KMS-11 (cell line): ENCODE data around the gene TMA7.
A peak's percentile ranks its signal among the peaks of the same experiment; 100 is the strongest.

ENCODE experiments used
- H2AFZ ChIP-seq: fragments of 200-600 bp; sonication (generic); 2 replicates; pipeline ENCODE4 v1.6.1; 2016; ENCODE audit warnings: antibody characterized with exemption, mixed run types, low read depth
- H3K27ac ChIP-seq: fragments of 200-600 bp; sonication (generic); 2 replicates; pipeline ENCODE4 v1.6.1; 2016; ENCODE audit warnings: mild to moderate bottlenecking, mixed run types
- H3K27me3 ChIP-seq: fragments of 200-600 bp; sonication (generic); 2 replicates; pipeline ENCODE4 v1.6.1; 2017; ENCODE audit warnings: mild to moderate bottlenecking, low read depth, mixed run types, moderate library complexity; ENCODE audit not compliant: insufficient read depth
- H3K36me3 ChIP-seq: fragments of 200-600 bp; sonication (generic); 2 replicates; pipeline ENCODE4 v1.6.1; 2017; ENCODE audit warnings: mild to moderate bottlenecking, mixed run types; ENCODE audit not compliant: insufficient read depth
- H3K4me1 ChIP-seq: fragments of 200-600 bp; sonication (generic); 2 replicates; pipeline ENCODE4 v1.6.1; 2016; ENCODE audit warnings: mild to moderate bottlenecking, low read depth, mixed run types; ENCODE audit not compliant: poor library complexity, severe bottlenecking
- H3K4me2 ChIP-seq: fragments of 200-600 bp; sonication (generic); 2 replicates; pipeline ENCODE4 v1.7.0; 2016; ENCODE audit warnings: mild to moderate bottlenecking, mixed run types
- H3K4me3 ChIP-seq: fragments of 200-600 bp; sonication (generic); IDR thresholded peaks from 2 replicates; pipeline ENCODE4 v1.6.1; 2017; ENCODE audit warnings: low read depth, low read length, mixed read lengths; ENCODE audit not compliant: insufficient read depth
- H3K79me2 ChIP-seq: fragments of 200-600 bp; sonication (generic); 2 replicates; pipeline ENCODE4 v1.6.1; 2016; ENCODE audit warnings: low read depth, mixed run types; ENCODE audit not compliant: insufficient read depth
- H3K9ac ChIP-seq: fragments of 200-600 bp; sonication (generic); 2 replicates; pipeline ENCODE4 v1.6.1; 2016; ENCODE audit warnings: mild to moderate bottlenecking, mixed run types
- H4K20me1 ChIP-seq: fragments of 200-600 bp; sonication (generic); 2 replicates; pipeline ENCODE4 v1.6.1; 2016; ENCODE audit warnings: mild to moderate bottlenecking, mixed run types; ENCODE audit not compliant: insufficient read depth
- CTCF ChIP-seq: fragments of 200-600 bp; sonication (generic); conservative IDR thresholded peaks from 2 replicates; pipeline ENCODE4 v1.6.1; 2017; ENCODE audit warnings: low read depth, mild to moderate bottlenecking, antibody characterized with exemption, low read length, moderate library complexity, mixed read lengths

Gene TMA7

GRCh38 chr3:48435774-48436476 lies 4.1 kb upstream of the TMA7 start:
- H3K27me3 ChIP-seq, result no peaks in the 10 kb centered on the region
- peaks cover 8% of the 10 kb centered on the region for H3K79me2 ChIP-seq
- no peak overlapping the region for H3K4me2 ChIP-seq
- H3K4me3 ChIP-seq, result no peak overlapping the region
- peaks cover 10% of the 10 kb centered on the region for H3K4me1 ChIP-seq
- H4K20me1 ChIP-seq, result no peaks in the 10 kb centered on the region
- H3K9ac ChIP-seq, result no peak overlapping the region
- H2AFZ ChIP-seq, result no peak overlapping the region
- TF ChIP-seq CTCF, result peak; percentile 97
- no peaks in the 10 kb centered on the region for H3K36me3 ChIP-seq
- H3K27ac ChIP-seq, result no peak overlapping the region

- peaks cover 13% of the 10 kb centered on the region for H3K4me1 ChIP-seq
- H2AFZ ChIP-seq, result no peak overlapping the region
- H3K27me3 ChIP-seq, result no peaks in the 10 kb centered on the region
- no peaks in the 10 kb centered on the region for H4K20me1 ChIP-seq
- TF ChIP-seq CTCF, result no peak
- H3K36me3 ChIP-seq, result no peaks in the 10 kb centered on the region
- H3K79me2 ChIP-seq, result peaks cover 13% of the 10 kb centered on the region
- no peak overlapping the region for H3K9ac ChIP-seq
- no peak overlapping the region for H3K27ac ChIP-seq
- H3K4me2 ChIP-seq, result no peak overlapping the region
- H3K4me3 ChIP-seq, result no peak overlapping the region
Measured at GRCh38 chr3:48436477-48436787, 3.6 kb upstream of the TMA7 start.

- H3K79me2 ChIP-seq, result peaks cover 17% of the 10 kb centered on the region
- no peaks in the 10 kb centered on the region for H4K20me1 ChIP-seq
- H3K36me3 ChIP-seq, result no peaks in the 10 kb centered on the region
- no peak overlapping the region for H2AFZ ChIP-seq
- H3K4me3 ChIP-seq, result no peak overlapping the region
- no peak overlapping the region for H3K4me2 ChIP-seq
- TF ChIP-seq CTCF, result no peak
- H3K9ac ChIP-seq, result no peak overlapping the region
- no peaks in the 10 kb centered on the region for H3K27me3 ChIP-seq
- H3K4me1 ChIP-seq, result peaks cover 17% of the 10 kb centered on the region
- no peak overlapping the region for H3K27ac ChIP-seq
Measured at GRCh38 chr3:48436855-48437254, 3.2 kb upstream of the TMA7 start.

- Histone ChIP-seq H3K36me3 (no peaks in the 10 kb centered on the region), H3K27me3 (no peaks in the 10 kb centered on the region), H3K4me3 (no peak overlapping the region), H4K20me1 (no peaks in the 10 kb centered on the region), H3K27ac (no peak overlapping the region), H3K79me2 (peaks cover 19% of the 10 kb centered on the region), H3K4me2 (no peak overlapping the region), H3K9ac (no peak overlapping the region), H3K4me1 (peaks cover 19% of the 10 kb centered on the region), H2AFZ (no peak overlapping the region)
- no peak for TF ChIP-seq CTCF
Measured at GRCh38 chr3:48437812-48438211, 2.2 kb upstream of the TMA7 start.
